HG03103 (cell line): ENCODE results near the gene NFILZ.

ENCODE experiments used
- ATAC-seq: cut with Tn5 transposase; IDR thresholded peaks from one replicate; pipeline ENCODE4 v1.9.1; 2021; ENCODE audit warnings: low read depth; ENCODE audit not compliant: unreplicated experiment

The NFILZ gene, protein sequence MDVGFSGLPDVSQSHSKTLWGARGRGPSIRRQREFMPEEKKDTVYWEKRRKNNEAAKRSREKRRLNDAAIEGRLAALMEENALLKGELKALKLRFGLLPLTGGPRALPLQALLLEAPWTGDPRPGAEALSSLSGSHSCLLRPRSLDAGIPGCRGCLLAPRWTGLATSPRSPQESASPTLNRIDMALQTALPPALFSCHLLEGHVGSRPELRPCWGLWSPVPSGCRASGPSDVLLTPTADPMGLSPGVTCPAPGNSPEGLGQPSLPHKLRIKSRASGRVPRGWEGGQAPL

DNA sequence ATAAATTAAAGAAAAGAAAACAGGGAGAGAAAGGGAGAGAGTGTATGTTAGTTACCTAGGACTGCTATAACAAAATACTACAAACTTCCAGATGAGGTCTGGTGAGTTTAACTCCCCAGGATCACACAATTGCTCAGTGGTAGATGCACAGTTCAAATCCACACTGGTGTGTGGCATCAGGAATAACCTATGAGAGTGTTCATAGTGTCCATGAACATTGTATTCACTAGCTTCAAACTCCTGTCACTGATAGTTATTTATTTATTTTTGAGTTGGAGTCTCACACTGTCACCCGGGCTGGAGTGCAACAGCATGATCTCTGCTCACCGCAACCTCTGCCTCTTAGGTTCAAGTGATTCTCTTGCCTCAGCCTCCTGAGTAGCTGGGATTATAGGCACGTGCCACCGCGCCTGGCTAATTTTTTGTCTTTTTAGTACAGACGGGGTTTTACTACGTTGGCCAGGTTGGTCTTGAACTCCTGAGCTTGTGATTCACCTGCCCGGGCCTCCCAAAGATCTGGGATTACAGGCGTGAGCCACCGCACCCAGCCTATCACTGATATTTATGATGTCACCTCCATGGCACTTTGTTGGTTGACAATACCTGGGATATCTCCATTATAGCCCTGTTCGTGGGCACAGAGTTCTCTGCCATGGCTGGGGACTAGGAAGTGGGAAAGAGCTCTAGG, at the start of gene NFILZ:
Gene NFILZ (plus strand): TSS at position 638 of the 688 bp plus-strand sequence. CDS start 46,133 bp downstream, outside the sequence.
- no peak for ATAC-seq

DNA sequence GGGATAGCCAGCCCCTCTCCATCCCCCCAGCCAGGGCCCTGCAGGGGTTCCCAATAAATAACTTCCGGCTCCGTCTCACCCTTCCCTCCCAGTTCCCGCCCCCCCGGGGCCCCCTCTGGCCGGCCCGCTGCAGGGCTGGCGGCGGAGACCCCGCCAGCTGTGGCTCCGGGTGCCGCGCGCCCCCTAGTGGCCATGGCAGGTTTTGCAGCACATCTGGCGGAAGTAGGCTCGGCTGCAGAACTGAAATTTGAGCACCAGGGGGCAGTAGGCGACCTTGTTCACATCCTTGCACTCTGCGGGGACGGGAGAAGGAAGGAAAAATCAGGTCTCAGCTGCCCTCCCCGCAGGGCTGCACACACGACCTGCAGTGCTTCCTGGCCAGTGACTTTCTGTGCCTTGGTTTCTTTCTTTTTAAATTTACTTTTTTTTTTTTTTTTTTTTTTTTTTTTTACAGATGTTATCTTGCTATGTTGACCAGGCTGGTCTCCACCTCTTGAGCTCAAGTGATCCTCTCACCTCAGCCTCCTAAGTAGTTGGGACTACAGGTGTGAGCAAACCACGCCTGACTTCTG, 49.6 kb upstream of the NFILZ start:
- ATAC-seq: no peak

DNA sequence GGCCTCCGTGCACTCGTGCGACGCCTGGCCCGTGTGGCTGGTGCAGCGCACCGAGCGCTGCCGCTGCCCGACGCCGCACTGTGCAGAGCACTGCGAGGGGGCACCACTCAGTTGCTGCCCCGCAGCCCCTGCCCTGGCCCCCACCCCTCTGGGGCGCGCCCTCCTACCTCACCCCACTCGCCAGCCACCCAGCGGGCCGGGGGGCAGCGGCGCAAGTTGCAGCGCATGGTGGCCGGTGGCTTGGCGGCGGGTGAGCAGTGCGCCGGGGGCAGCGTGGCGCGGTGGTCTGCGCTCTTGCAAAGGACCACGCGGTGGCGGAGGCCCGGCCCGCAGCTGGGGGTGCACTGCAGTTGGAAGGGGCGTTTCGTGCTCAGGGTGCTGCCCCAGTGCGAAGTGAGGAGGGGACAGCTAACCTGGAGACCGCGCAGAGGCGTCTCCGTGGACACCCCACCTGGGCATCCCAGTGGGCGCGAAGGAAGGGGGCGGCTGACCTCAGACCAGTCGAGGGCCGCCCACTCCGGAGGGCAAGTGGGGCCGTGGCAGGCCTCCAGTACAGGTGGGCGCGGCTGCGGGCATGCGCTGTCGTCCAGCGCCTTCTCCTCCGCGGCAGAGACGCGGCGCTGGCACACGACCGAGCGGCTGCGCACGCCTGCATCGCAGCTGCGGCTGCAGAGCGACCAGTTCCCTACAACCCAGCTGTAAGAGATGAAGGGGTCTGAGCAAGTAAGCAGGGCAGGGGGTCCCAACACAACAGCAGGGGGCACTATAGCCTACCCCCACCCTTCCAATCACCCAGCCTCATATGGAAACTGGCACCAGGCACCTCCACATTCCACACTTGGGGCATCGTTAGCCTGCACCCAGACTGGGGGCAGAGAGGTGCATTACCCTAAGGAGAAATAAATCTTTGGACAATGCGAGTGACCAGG, 45.2 kb upstream of the NFILZ start:
- no peak for ATAC-seq

DNA sequence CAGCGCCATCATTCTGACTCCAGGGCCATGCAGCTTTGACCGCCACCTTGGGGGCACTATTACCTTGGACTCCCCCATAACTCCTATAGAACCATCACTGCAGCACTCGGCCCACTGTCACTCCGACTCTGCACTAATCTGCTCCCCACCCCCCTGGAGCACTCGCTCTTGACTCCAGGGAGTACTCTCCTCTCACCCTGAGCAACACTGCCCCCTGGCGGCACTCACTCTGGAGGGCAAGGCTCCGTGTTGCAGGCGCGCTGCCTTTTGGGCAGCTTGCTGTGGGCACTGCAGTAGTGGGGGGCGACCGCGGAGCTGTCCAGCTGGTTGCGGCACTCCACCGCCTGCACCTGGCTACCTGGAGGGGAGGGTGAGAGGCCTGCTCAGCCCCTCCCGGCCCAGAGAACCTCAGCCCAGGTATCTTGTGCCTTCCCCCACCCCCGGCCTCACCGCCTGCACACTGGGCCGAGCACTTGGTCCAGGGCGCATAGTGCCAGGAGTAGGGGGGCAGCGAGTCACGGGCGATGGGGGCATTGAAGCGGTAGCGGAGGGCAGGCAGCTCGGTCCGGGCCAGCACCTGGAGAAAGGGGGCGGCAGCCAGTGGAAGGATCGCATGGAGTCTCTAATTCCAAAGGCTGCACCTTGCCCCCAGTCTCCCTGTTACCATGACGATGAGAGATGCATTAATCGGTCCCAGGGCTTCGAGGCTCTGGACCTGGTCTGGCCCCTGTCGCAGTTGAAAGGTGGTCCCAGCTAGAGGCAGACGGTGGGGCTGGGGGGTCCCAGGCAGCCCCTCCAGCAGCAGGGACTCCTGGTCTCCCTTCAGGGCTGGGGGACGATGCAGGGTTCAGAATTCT, 44.3 kb upstream of the NFILZ start:
- no peak for ATAC-seq

DNA sequence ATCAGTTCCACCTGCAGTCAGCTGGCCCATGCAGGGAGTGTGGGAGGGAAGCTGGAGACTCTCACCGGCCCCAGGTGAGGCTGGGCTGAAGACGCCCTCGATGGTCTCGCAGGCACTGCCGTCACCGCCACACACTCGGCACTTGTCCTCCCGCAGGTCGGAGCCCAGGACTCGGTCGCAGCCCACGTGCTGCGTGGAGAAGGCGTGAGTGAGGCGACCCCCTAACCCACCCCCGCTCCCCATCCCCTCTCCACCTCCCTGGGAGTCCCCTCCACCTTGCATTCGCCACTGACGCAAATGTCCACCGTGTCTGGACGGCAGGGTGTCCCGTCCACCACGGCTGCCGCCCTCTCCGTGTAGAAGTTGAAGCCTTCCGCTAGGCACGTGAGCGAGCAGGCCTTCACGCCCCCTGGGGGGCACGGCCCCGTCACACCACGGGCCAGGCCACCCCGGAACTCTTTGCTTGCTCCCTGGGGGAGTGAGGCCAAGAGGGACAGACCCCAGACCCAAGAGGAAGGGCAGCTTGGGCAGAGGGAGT, 41.2 kb upstream of the NFILZ start:
- no peak for ATAC-seq

DNA sequence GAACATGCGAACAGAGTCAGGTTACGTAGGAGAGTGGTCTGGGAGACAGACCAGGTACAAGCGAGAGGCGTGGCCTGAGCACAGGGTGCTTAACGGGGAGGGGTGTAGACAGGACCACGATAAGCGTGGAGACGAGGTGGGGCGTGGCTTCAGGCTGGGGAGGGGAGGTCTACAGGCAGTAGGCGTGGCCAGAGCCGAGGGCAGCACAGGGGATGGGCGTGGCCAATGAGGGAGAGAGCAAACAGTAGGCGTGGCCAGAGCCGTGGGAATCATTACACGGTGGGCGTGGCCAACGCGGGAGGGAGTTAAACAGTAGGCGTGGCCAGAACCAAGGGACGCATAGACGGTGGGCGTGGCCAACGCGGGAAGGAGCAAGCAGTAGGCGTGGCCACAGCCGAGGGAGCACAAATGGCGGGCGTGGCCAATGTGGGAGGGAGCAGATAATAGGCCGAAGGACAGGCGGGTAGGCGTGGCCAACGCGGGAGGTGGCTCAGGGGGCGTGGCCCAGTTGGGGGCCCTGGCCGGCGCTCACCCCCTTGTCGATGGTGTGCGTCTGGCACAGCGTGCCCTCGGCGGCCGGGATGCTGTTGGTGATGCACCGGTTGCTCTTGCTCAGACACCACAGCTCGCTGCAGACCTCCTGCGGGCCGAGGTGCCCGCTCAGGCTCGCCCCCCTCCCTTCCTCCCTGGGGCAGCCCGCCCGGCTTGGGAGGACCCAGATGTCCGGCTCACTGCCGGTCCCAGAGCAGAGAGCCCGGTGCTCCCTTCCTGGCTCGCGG, 38.0 kb upstream of the NFILZ start:
- no peak for ATAC-seq

DNA sequence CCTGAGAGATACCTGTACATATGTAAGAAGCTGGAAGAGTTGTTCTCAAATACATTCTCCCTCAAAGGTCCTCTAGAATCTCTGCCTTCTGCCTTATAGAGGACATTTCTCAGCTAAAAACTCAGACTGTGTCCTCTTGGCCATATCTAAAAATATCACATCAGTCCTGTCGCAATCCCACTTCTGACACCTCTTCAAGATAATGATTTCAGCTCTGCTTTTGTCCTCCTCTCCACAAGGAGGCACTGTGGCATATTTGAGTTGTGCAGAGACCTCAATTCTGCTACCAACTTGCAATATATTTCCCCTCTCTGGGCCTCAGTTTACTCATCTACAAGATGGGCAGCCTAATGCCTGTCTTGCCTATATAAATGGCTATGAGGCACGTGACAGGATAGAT, 36.5 kb upstream of the NFILZ start:
- no peak for ATAC-seq

DNA sequence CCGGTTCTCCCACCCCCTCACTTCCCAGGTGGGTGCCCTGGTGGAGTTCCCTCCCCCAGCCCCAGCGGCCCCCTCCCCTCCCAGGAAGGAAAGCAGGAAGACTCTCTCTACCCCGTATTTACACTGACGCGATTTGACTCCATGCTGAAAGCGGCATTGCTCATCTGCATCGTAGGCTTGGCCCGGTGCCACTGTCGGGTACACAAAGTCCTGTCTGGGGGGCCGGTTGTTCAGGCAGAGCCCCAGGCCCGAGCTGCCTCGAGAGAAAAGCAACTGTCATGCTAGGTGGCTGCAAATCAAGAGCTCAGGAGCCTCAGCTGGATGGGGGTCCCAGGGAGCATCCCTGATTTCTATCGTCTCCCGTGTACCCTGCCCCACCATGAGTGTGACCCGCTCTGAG, 34.8 kb upstream of the NFILZ start:
- no peak for ATAC-seq

DNA sequence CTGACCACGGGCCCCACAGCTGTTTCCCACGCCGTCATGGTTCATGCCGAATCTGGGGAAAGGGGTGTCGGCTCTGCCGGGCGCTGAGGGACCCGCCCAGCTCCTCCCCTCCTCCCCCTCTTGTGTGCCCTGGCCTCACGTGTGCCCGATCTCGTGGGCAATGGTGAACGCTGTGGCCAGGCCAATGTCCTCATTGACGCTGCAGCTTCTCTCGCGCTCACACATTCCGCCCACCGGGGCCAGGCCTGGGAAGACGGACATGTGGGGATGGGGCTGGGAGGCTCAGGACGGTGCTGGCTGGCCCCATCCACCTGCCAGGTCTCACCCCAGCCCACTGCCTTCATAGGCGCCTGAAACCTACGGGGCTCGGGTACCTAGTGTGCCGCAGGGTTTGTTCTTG, 34.3 kb upstream of the NFILZ start:
- ATAC-seq: no peak

DNA sequence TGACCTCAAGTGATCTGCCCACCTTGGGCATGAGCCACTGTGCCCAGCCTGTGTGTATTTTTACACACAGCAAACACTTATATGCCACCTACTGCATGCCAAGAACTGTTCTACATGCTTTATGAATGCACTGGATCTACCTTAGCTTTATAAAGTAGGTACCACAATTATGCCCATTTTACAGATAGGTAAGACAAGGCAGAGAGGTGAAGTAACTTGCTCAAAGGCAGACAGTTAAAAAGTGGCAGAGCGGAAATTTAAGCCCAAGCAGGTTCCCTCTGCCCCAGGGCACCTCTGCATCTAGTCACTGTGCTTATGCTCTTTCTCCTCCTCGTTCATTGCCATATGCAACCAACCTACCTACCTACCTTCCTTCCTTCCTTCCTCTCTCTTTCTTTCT, 30.4 kb upstream of the NFILZ start:
- no peak for ATAC-seq

DNA sequence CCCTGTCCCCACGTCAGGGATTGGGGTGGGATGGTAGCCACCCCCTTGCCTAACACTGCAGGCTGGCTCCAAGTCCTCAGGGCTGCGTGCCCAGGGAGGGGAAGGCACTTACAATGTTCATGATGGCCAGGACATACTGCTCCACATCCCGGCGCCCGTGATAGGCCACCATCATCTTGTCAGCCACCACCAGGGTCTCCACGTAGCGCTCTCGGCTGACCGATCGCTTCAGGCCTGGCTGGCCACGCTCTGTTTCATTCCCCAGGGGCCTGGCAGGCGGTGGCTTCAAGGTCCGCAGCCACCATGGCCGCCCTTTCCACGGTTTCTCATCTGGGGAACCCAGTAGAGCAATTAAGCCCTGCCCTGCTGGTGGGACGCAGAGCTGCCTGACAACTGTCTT, 29.6 kb upstream of the NFILZ start:
- ATAC-seq: no peak

DNA sequence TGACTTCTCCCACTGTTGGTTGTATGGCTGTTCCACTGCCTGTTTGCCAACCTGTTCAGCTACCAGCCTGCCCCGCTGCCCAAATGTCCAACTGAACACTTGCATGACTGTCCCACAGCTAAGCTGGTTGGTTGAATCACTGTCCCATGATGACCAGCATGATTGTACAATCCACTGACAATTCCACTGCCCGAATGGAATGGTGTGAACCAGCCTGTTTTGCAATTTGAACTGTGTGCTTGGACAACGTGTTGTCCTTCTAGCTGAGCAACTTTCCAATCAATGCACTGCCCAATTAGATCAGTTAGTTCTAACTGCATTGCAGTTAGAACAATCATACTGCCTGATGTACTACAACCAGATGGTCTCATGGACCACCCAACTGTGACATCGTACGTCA, 28.6 kb upstream of the NFILZ start:
- ATAC-seq: no peak

DNA sequence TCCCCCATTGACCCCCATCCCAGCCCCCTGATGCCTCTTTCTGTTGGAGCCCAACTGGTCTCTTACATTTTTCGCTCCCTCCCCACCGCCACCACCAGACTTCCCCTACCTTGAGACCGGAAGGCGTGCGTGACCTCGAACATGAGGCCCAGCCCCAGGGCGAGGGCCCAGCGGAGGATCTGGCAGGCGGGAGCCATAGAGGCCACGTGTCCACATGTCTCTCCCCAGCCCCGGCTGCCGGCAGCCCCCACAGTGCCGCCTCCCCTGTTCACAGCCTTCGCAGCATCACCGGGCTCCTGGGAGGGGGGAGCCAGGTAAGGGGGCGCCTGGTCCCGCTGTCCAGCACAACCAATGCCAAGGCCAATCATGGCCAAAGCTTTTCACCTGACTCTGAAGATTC, 24.9 kb upstream of the NFILZ start:
- no peak for ATAC-seq

DNA sequence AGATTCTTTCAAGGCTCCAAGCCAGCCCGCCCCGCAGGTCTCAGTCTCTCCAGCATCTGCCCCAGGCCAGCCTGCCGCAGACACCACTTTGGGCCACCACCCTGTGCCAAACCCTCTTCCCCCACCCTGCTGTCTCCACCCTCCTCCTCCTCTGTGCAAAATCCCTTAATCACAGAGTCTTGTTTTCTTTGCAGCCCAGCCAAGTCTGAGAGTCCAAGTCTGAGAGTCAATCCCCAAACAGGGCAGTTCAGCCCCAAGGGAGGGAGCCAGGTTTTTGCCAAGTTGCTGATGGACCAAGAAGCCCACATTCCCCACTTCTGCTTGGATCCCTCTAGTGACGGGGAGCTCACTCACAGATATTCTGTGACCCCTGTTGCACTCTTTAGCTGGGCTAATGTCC, 23.0 kb upstream of the NFILZ start:
- no peak for ATAC-seq

DNA sequence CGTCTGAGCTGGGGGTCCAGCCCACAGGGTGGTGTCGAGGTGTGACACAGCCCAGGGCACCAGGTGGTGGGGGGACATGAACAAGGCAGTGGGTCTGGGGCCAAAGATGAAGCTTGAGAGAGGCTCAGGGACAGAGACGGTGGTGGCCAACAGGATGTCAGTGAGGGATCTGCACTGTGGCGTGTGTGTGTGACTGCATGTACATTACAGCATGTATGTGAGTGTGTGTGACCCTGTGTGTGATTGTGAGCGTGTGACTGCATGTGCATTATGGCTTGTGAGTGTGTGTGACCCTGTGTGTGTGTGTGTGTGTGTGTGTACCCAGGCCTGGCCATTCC, 21.5 kb upstream of the NFILZ start:
- ATAC-seq: no peak

DNA sequence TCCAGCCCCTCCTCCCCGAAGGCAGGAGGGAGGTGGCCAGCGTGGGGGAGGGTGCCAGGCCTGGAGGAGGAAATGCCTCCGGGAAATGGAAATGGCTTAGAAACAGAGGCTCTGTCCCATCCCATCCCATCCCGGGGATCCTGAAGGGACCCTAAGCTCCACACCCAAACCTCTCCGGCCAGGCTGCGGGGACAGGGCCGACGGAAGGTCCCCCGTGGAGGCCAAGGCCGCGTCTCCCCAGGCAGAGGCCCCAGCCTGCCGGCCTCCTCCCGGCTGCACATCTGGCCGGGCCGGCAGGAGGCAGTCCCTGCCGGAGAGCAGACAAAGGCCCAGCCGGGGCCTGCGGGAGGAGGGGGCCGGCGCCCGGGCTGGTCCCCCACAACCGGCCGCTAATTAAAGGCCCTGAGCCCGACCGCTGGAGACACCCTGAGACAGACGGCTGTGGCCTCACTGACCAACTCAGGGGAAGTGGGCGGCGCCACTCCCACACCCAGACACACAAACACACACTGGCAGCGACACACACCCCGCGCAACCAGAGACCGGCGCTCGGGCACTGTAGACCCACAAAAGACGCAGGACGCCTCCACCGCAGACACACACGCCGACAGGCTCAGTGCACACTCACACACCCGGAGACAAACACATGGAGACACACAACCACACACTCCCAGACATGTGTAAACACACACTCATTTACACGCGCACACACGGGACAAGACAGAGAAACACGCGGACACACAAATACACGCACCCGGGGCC, 21.0 kb upstream of the NFILZ start:
- no peak for ATAC-seq

DNA sequence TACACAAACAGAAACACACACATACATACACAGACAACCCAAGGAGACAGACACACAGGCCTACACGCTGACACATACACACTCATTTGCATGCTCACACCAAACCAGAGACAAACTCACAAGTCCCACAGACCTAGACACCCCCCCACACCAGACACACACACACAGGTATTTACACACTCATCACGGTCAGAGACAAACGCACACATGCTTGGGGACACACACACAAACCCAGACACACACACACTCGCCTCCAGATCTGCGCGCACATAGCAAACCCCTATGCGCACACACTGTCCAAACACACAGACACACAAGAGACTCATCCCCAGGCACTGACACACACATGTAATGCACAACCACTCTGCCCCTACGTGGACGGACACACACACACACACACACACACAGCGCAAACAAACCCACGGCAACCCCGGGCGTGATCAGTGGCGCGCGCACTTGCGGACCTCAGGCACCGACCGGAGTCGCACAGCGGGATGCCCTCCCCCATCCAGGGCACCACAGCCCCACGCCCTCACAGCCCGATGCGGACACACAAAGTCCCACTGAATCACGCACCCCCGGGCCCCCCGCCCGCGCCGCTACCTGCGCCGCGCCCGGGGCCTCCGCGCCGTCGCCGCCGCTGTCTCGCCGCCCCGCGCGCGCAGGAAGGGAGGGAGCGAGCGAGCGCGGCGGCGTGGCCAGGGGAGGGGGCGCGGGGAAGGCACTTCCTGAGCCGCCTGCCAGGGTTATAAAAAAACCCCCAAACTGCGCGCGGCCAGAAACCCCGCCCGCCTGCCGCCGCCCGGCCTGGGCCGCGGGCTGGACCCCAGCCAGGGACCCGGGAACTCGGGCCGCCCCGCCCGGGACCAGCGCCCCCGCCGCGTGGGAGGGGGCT, 20.1 kb upstream of the NFILZ start, which contains the start of gene ADAMTS10:
Gene ADAMTS10 (minus strand): TSS at position 675 of the 895 bp plus-strand sequence. CDS start 5,005 bp downstream, outside the sequence.
- ATAC-seq: no peak
